Thyroid gland (tissue), 4 donors: Measurements from ENCODE around the gene GLCE.
"Not testable (repeated sequence)": the region's sequence is repeated elsewhere in the genome, so short reads cannot be mapped to it uniquely, and the experiment has no call there.

ENCODE experiments used
- CTCF ChIP-seq, 6 experiments: fragments of 200-600 bp in 3 of 6; fragments of 450-650 bp in 3 of 6; sonication (generic) in 3 of 6; IDR thresholded peaks; one replicate each; pipeline ENCODE4 v1.5.1; 2016 to 2019; ENCODE audit warnings: antibody characterized with exemption in 6 of 6, mild to moderate bottlenecking in 2 of 6, inconsistent platforms in 1 of 6, moderate library complexity in 1 of 6
- POLR2A ChIP-seq, 2 donors: fragments of 450-650 bp; IDR thresholded peaks; one replicate each; pipeline ENCODE4 v1.6.1; 2017; ENCODE audit warnings: antibody characterized with exemption in 2 of 2, mild to moderate bottlenecking in 2 of 2, moderate library complexity in 1 of 2

GRCh38 chr15:69153587-69153986, 6.8 kb upstream of the GLCE start:
- TF ChIP-seq CTCF, POLR2A (IDR thresholded peaks at IDR 0.05): not testable (repeated sequence)
